Astrocyte (in vitro differentiated cells and primary cell): Measurements from ENCODE around the gene UTF1. TPM values are rescaled to one million over a fixed set of nuclear protein-coding genes. Genes with fewer than 3 reads are reported as not detected.

Experiments
- DNase-seq: peaks from one replicate; pipeline ENCODE4 v3.0.0-alpha.2; 2010; ENCODE audit warnings: low read depth
- FAIRE-seq: peaks from 2 replicates; lab custom pipeline; 2011; peaks lifted over from hg19 to GRCh38; lab: Jason Lieb, UNC
- H2AFZ ChIP-seq: 2 replicates; pipeline ENCODE4 v1.6.0; 2012; ENCODE audit warnings: low read depth, low read length, inconsistent platforms
- H3K27ac ChIP-seq: 2 replicates; pipeline ENCODE4 v1.5.1; 2011; ENCODE audit warnings: low read depth, low read length, inconsistent platforms
- H3K27me3 ChIP-seq: 2 replicates; pipeline ENCODE4 v1.6.0; 2011; ENCODE audit warnings: low read length, inconsistent platforms; ENCODE audit not compliant: insufficient read depth
- H3K36me3 ChIP-seq: 2 replicates; pipeline ENCODE4 v1.5.1; 2011; ENCODE audit warnings: low read length, inconsistent platforms; ENCODE audit not compliant: insufficient read depth
- H3K4me1 ChIP-seq: 2 replicates; pipeline ENCODE4 v1.5.1; 2011; ENCODE audit warnings: low read length, inconsistent platforms; ENCODE audit not compliant: insufficient read depth
- H3K4me2 ChIP-seq: 2 replicates; pipeline ENCODE4 v1.6.0; 2012; ENCODE audit warnings: low read length, inconsistent platforms
- H3K4me3 ChIP-seq: 2 replicates; pipeline ENCODE4 v1.5.1; 2011; ENCODE audit warnings: low read depth, mild to moderate bottlenecking, low read length, inconsistent platforms; ENCODE audit not compliant: insufficient read depth
- H3K79me2 ChIP-seq: 2 replicates; pipeline ENCODE4 v1.6.0; 2012; ENCODE audit warnings: mild to moderate bottlenecking, low read length, inconsistent platforms; ENCODE audit not compliant: insufficient read depth
- H3K9ac ChIP-seq: 2 replicates; pipeline ENCODE4 v1.6.0; 2012; ENCODE audit warnings: mild to moderate bottlenecking, low read length, inconsistent platforms
- H3K9me3 ChIP-seq: 2 replicates; pipeline ENCODE4 v1.5.1; 2012; ENCODE audit warnings: low read depth, mild to moderate bottlenecking, low read length, inconsistent platforms; ENCODE audit not compliant: insufficient read depth
- H4K20me1 ChIP-seq: 2 replicates; pipeline ENCODE4 v1.6.0; 2012; ENCODE audit warnings: low read length, inconsistent platforms; ENCODE audit not compliant: insufficient read depth
- H3K27ac Mint-ChIP-seq: one replicate; pipeline ENCODE4 v1.8.0; 2021; ENCODE audit warnings: mild to moderate bottlenecking, mixed read lengths; ENCODE audit not compliant: unreplicated experiment
- H3K27me3 Mint-ChIP-seq: one replicate; pipeline ENCODE4 v1.8.0; 2021; ENCODE audit warnings: low read depth, mixed read lengths; ENCODE audit not compliant: unreplicated experiment
- H3K36me3 Mint-ChIP-seq: one replicate; pipeline ENCODE4 v1.8.0; 2021; ENCODE audit warnings: low read depth, mixed read lengths; ENCODE audit not compliant: unreplicated experiment
- H3K4me1 Mint-ChIP-seq: one replicate; pipeline ENCODE4 v1.8.0; 2021; ENCODE audit warnings: low read depth, mixed read lengths; ENCODE audit not compliant: unreplicated experiment
- H3K4me3 Mint-ChIP-seq: one replicate; pipeline ENCODE4 v1.8.0; 2021; ENCODE audit warnings: mild to moderate bottlenecking, moderate library complexity, mixed read lengths; ENCODE audit not compliant: unreplicated experiment
- H3K9me3 Mint-ChIP-seq: one replicate; pipeline ENCODE4 v1.8.0; 2021; ENCODE audit warnings: mild to moderate bottlenecking, mixed read lengths; ENCODE audit not compliant: unreplicated experiment
- CTCF ChIP-seq: IDR thresholded peaks from 2 replicates; pipeline ENCODE4 v1.5.1; 2011; ENCODE audit warnings: low read depth, mild to moderate bottlenecking, inconsistent platforms, low read length, moderate library complexity; ENCODE audit not compliant: insufficient read depth
- EZH2 ChIP-seq: IDR thresholded peaks from 2 replicates; pipeline ENCODE4 v1.6.1; 2012; ENCODE audit warnings: mild to moderate bottlenecking, low read length, inconsistent platforms; ENCODE audit not compliant: insufficient read depth
- total RNA-seq: library from RNA; stranded (reverse); gene quantifications from 2 replicates; pipeline ENCODE4 v1.2.1, GENCODE V29; 2021

The UTF1 gene
- total RNA-seq, 1 donor from 2014 or later: 0.18 TPM

- DNase-seq (no peak), FAIRE-seq (no peak)
- no peak overlapping the region for H3K9ac ChIP-seq
- no peak overlapping the region for H3K4me2 ChIP-seq
- H3K9me3 Mint-ChIP-seq: no peaks in the 10 kb centered on the region
- H3K9me3 ChIP-seq: no peaks in the 10 kb centered on the region
- peaks cover 1% of the 10 kb centered on the region for H4K20me1 ChIP-seq
- no peak overlapping the region for H3K27ac Mint-ChIP-seq
- H3K79me2 ChIP-seq: no peaks in the 10 kb centered on the region
- H3K27me3 ChIP-seq: peaks cover 1% of the 10 kb centered on the region
- no peak overlapping the region for H2AFZ ChIP-seq
- H3K4me1 Mint-ChIP-seq: no peaks in the 10 kb centered on the region
- H3K36me3 ChIP-seq: no peaks in the 10 kb centered on the region
- TF ChIP-seq CTCF (no peak), EZH2 (no peak)
- H3K4me3 ChIP-seq: no peak overlapping the region
- no peak overlapping the region for H3K27ac ChIP-seq
- peaks cover 6% of the 10 kb centered on the region for H3K4me1 ChIP-seq
- no peak overlapping the region for H3K4me3 Mint-ChIP-seq
- peaks cover 6% of the 10 kb centered on the region for H3K27me3 Mint-ChIP-seq
- no peaks in the 10 kb centered on the region for H3K36me3 Mint-ChIP-seq
These were observed 40.8 kb downstream of the UTF1 start for GRCh38 chr10:133270773-133271297.

- Histone ChIP-seq H3K27ac (no peak overlapping the region), H3K9me3 (no peaks in the 10 kb centered on the region), H3K4me2 (no peak overlapping the region), H3K27me3 (peaks cover 3% of the 10 kb centered on the region), H3K79me2 (no peaks in the 10 kb centered on the region), H3K4me1 (peaks cover 6% of the 10 kb centered on the region), H3K4me3 (no peak overlapping the region), H3K36me3 (no peaks in the 10 kb centered on the region), H2AFZ (no peak overlapping the region), H4K20me1 (peaks cover 5% of the 10 kb centered on the region), H3K9ac (no peak overlapping the region)
- DNase-seq: no peak
- H3K4me3 Mint-ChIP-seq: no peak overlapping the region
- no peaks in the 10 kb centered on the region for H3K36me3 Mint-ChIP-seq
- no peak for TF ChIP-seq EZH2
- no peak for TF ChIP-seq CTCF
- no peak overlapping the region for H3K27ac Mint-ChIP-seq
- no peak for FAIRE-seq
- peaks cover 4% of the 10 kb centered on the region for H3K27me3 Mint-ChIP-seq
- H3K4me1 Mint-ChIP-seq: no peaks in the 10 kb centered on the region
- H3K9me3 Mint-ChIP-seq: no peaks in the 10 kb centered on the region
These were observed 41.7 kb downstream of the UTF1 start for GRCh38 chr10:133271521-133272300.
